Measurements from ENCODE around the gene UBAP2L. TPM values are rescaled to one million over a fixed set of nuclear protein-coding genes. Genes with fewer than 3 reads are reported as not detected.

Gene UBAP2L
- total RNA-seq, 1 donor from 2014 or later = 101 TPM

GRCh38 chr1:154288661-154289060 is 67.9 kb downstream of the UBAP2L start:
- intact Hi-C loops (cut with micrococcal nuclease) = no loop called here
- no peak for TF ChIP-seq CTCF (IDR thresholded peaks at IDR 0.05; ENCODE audit: borderline replicate concordance)
- no peak overlapping the region for H3K27ac ChIP-seq (replicated peaks)
- H3K9me3 ChIP-seq (replicated peaks) = peaks cover 3% of the 10 kb centered on the region
- H3K36me3 ChIP-seq = no peaks in the 10 kb centered on the region
- H3K4me1 ChIP-seq = no peaks in the 10 kb centered on the region
- H3K27me3 ChIP-seq (ENCODE audit: low read depth) = peaks cover 9% of the 10 kb centered on the region
- no peak for DNase-seq
- no peak overlapping the region for H3K4me3 ChIP-seq

GRCh38 chr1:154290921-154291320 is 70.2 kb downstream of the UBAP2L start:
- no peak for TF ChIP-seq CTCF (IDR thresholded peaks at IDR 0.05; ENCODE audit: borderline replicate concordance)
- Histone ChIP-seq H3K27me3 (ENCODE audit: low read depth) (peaks cover 9% of the 10 kb centered on the region), H3K36me3 (no peaks in the 10 kb centered on the region), H3K4me3 (no peak overlapping the region), H3K4me1 (no peaks in the 10 kb centered on the region), H3K27ac (replicated peaks) (no peak overlapping the region), H3K9me3 (replicated peaks) (peaks cover 25% of the 10 kb centered on the region)
- DNase-seq = no peak
- intact Hi-C loops (cut with micrococcal nuclease) = no loop called here

- no peak for TF ChIP-seq CTCF (IDR thresholded peaks at IDR 0.05; ENCODE audit: borderline replicate concordance)
- no peak for DNase-seq
- no peak overlapping the region for H3K4me3 ChIP-seq
- no peaks in the 10 kb centered on the region for H3K4me1 ChIP-seq
- peaks cover 40% of the 10 kb centered on the region for H3K9me3 ChIP-seq (replicated peaks)
- peaks cover 4% of the 10 kb centered on the region for H3K27me3 ChIP-seq (ENCODE audit: low read depth)
- no peak overlapping the region for H3K27ac ChIP-seq (replicated peaks)
- intact Hi-C loops (cut with micrococcal nuclease) = no loop called here
- H3K36me3 ChIP-seq = no peaks in the 10 kb centered on the region
These were observed 74.9 kb downstream of the UBAP2L start for GRCh38 chr1:154295408-154296235.

- Histone ChIP-seq H3K4me3 (no peak overlapping the region), H3K4me1 (no peaks in the 10 kb centered on the region), H3K9me3 (replicated peaks) (peaks cover 8% of the 10 kb centered on the region), H3K27me3 (ENCODE audit: low read depth) (no peaks in the 10 kb centered on the region), H3K36me3 (no peaks in the 10 kb centered on the region), H3K27ac (replicated peaks) (no peak overlapping the region)
- TF ChIP-seq CTCF (IDR thresholded peaks at IDR 0.05; ENCODE audit: borderline replicate concordance) = no peak
- intact Hi-C loops (cut with micrococcal nuclease) = no loop called here
- no peak for DNase-seq
These were observed 80.8 kb downstream of the UBAP2L start for GRCh38 chr1:154301582-154301981.

GRCh38 chr1:154304664-154305337 is 84.0 kb downstream of the UBAP2L start:
- Histone ChIP-seq H3K4me3 (no peak overlapping the region), H3K27ac (replicated peaks) (no peak overlapping the region), H3K36me3 (no peaks in the 10 kb centered on the region), H3K9me3 (replicated peaks) (no peaks in the 10 kb centered on the region), H3K27me3 (ENCODE audit: low read depth) (no peaks in the 10 kb centered on the region), H3K4me1 (no peaks in the 10 kb centered on the region)
- intact Hi-C loops (cut with micrococcal nuclease) = no loop called here
- no peak for DNase-seq
- no peak for TF ChIP-seq CTCF (IDR thresholded peaks at IDR 0.05; ENCODE audit: borderline replicate concordance)

Measured in left ventricle myocardium inferior (tissue), 1 donor.